ENCODE results near the gene MED25.

The MED25 gene

GRCh38 chr19:49875857-49876421 is 57.9 kb downstream of the MED25 start:
- peak; percentile 53 for DNase-seq

GRCh38 chr19:49876422-49877019 is 58.4 kb downstream of the MED25 start:
- peak; percentile 99 for DNase-seq

GRCh38 chr19:49877020-49877878 is 59.2 kb downstream of the MED25 start, which contains the start of the genes AKT1S1 and TBC1D17:
Gene AKT1S1, minus strand, starts transcription at chr19:49877355. Its CDS starts 4,060 bp downstream, at chr19:49873295.
Gene TBC1D17, plus strand, starts transcription at chr19:49877702. Its CDS starts 22 bp downstream, at chr19:49877724.
- peak; percentile 100 for DNase-seq

- peak; percentile 98 for DNase-seq
Measured at GRCh38 chr19:49877879-49878743, 60.0 kb downstream of the MED25 start.

GRCh38 chr19:49878744-49879070 is 60.6 kb downstream of the MED25 start:
- DNase-seq = no peak

- peak; percentile 22 for DNase-seq
Measured at GRCh38 chr19:49879243-49879963, 61.3 kb downstream of the MED25 start.

GRCh38 chr19:49880162-49880869 is 62.2 kb downstream of the MED25 start:
- no peak for DNase-seq

GRCh38 chr19:49881186-49881585 is 63.1 kb downstream of the MED25 start:
- DNase-seq = no peak

- no peak for DNase-seq
Measured at GRCh38 chr19:49881672-49882394, 63.7 kb downstream of the MED25 start.

- DNase-seq = no peak
Measured at GRCh38 chr19:49882643-49883042, 64.6 kb downstream of the MED25 start.

GRCh38 chr19:49883094-49883493 is 65.0 kb downstream of the MED25 start:
- no peak for DNase-seq

- DNase-seq = no peak
Measured at GRCh38 chr19:49884109-49884508, 66.0 kb downstream of the MED25 start.

GRCh38 chr19:49884760-49885159 is 66.7 kb downstream of the MED25 start:
- DNase-seq = no peak
